SK-N-SH (cell line): ENCODE results near the gene NEDD8. TPM values are rescaled to one million over a fixed set of nuclear protein-coding genes. Genes with fewer than 3 reads are reported as not detected.

Experiments
- CTCF ChIA-PET: fragments of 300-600, 350-600 bp; formaldehyde crosslinking; extraction: SDS; loops from one replicate; lab custom pipeline; 2021; lab: Yijun Ruan, JAX
- POLR2A ChIA-PET: fragments of 350-600 bp; sonication (Branson Sonifier 250); formaldehyde crosslinking; extraction: SDS; loops from one replicate; lab custom pipeline; 2020; ENCODE audit warnings: antibody characterized with exemption, inconsistent platforms; lab: Yijun Ruan, JAX
- DNase-seq: peaks from one replicate; pipeline ENCODE4 v3.0.0; 2012
- H2AFZ ChIP-seq: fragments of 200-600 bp; sonication (generic); 2 replicates; pipeline ENCODE4 v1.8.1; 2016; ENCODE audit warnings: antibody characterized with exemption, mild to moderate bottlenecking, low read depth
- H3F3A ChIP-seq: fragments of 200-600 bp; sonication (generic); replicated peaks from 2 replicates; pipeline ENCODE3; 2016; ENCODE audit warnings: antibody characterized with exemption, mild to moderate bottlenecking; ENCODE audit not compliant: insufficient read depth
- H3K27ac ChIP-seq, 2 experiments: fragments of 200-500 bp in 1 of 2; fragments of 200-600 bp in 1 of 2; sonication (Bioruptor generic) in 1 of 2; sonication (generic), shearing (Covaris generic) in 1 of 2; 2 replicates each; pipeline versions ENCODE4 v1.5.1 to v1.6.1; 2014 to 2016; ENCODE audit warnings: low read depth in 2 of 2, inconsistent platforms in 1 of 2, low read length in 1 of 2, mild to moderate bottlenecking in 1 of 2, mixed read lengths in 1 of 2
- H3K27me3 ChIP-seq: fragments of 200-600 bp; sonication (generic), shearing (Covaris generic); 2 replicates; pipeline ENCODE4 v1.6.1; 2016; ENCODE audit warnings: mixed run types; ENCODE audit not compliant: insufficient read depth
- H3K36me3 ChIP-seq, 2 experiments: fragments of 200-500 bp in 1 of 2; fragments of 200-600 bp in 1 of 2; sonication (Bioruptor generic) in 1 of 2; sonication (generic) in 1 of 2; replicated peaks in 1 of 2; 2 replicates each; pipeline versions ENCODE3 to v1.5.1; 2014 to 2016; ENCODE audit warnings: low read length in 1 of 2, mild to moderate bottlenecking in 1 of 2; ENCODE audit not compliant: insufficient read depth in 2 of 2, control insufficient read depth in 1 of 2
- H3K4me1 ChIP-seq, 2 experiments: fragments of 200-500 bp in 1 of 2; fragments of 200-600 bp in 1 of 2; sonication (Bioruptor generic) in 1 of 2; sonication (generic), shearing (Covaris generic) in 1 of 2; 2 replicates each; pipeline versions ENCODE4 v1.5.1 to v1.6.1; 2014 to 2016; ENCODE audit warnings: low read depth in 1 of 2, low read length in 1 of 2, mixed run types in 1 of 2; ENCODE audit not compliant: insufficient read depth in 2 of 2, control insufficient read depth in 1 of 2
- H3K4me2 ChIP-seq: fragments of 200-600 bp; sonication (generic), shearing (Covaris generic); 2 replicates; pipeline ENCODE4 v1.6.1; 2017; ENCODE audit warnings: mixed run types
- H3K4me3 ChIP-seq, 2 experiments: fragments of 200-500 bp in 1 of 2; fragments of 200-600 bp in 1 of 2; sonication (Bioruptor generic) in 1 of 2; sonication (generic), shearing (Covaris generic) in 1 of 2; 2 replicates each; pipeline versions ENCODE4 v1.5.1 to v1.8.1; 2014 to 2016; ENCODE audit warnings: low read depth in 2 of 2, inconsistent platforms in 1 of 2, low read length in 1 of 2, mild to moderate bottlenecking in 1 of 2, mixed read lengths in 1 of 2, moderate library complexity in 1 of 2
- H3K79me2 ChIP-seq: fragments of 200-600 bp; sonication (generic); 2 replicates; pipeline ENCODE4 v1.8.1; 2017; ENCODE audit warnings: mild to moderate bottlenecking; ENCODE audit not compliant: insufficient read depth
- H3K9ac ChIP-seq: fragments of 200-600 bp; sonication (generic); 2 replicates; pipeline ENCODE4 v1.6.1; 2017; ENCODE audit warnings: mixed run types
- H3K9me2 ChIP-seq: fragments of 200-600 bp; sonication (generic); 2 replicates; pipeline ENCODE4 v1.6.1; 2017; ENCODE audit warnings: mixed run types
- H3K9me3 ChIP-seq: fragments of 200-600 bp; sonication (generic); 2 replicates; pipeline ENCODE4 v1.6.1; 2017; ENCODE audit warnings: mixed run types, mild to moderate bottlenecking, moderate library complexity
- H4K20me1 ChIP-seq: fragments of 200-600 bp; sonication (generic); 2 replicates; pipeline ENCODE4 v1.6.1; 2017; ENCODE audit warnings: mild to moderate bottlenecking, mixed run types; ENCODE audit not compliant: insufficient read depth
- CHD2 ChIP-seq: fragments of 150-350 bp; IDR thresholded peaks from 2 replicates; pipeline ENCODE4 v1.6.1; 2018; ENCODE audit warnings: low read length; ENCODE audit not compliant: partially characterized antibody
- EP300 ChIP-seq, 2 experiments: IDR thresholded peaks; 2 replicates each; pipeline versions ENCODE4 v1.4.0 to v1.6.1; 2012; ENCODE audit warnings: borderline replicate concordance in 1 of 2, low read depth in 1 of 2, low read length in 1 of 2
- EZH2phosphoT487 ChIP-seq: fragments of 200-600 bp; sonication (generic); IDR thresholded peaks from 2 replicates; pipeline ENCODE4 v1.6.1; 2017; ENCODE audit warnings: low read depth, mixed run types, mild to moderate bottlenecking, antibody characterized with exemption, moderate library complexity, borderline replicate concordance
- GABPA ChIP-seq: IDR thresholded peaks from 2 replicates; pipeline ENCODE4 v1.4.0; 2012; ENCODE audit warnings: low read depth, mild to moderate bottlenecking
- GATA2 ChIP-seq: sonication (generic); formaldehyde crosslinking; IDR thresholded peaks from 2 replicates; pipeline ENCODE4 v1.5.0; 2020; ENCODE audit warnings: mild to moderate bottlenecking, missing genetic modification reagents
- MXI1 ChIP-seq: IDR thresholded peaks from 2 replicates; pipeline ENCODE4 v1.6.1; 2012; ENCODE audit warnings: mild to moderate bottlenecking, low read depth, low read length, improper control_type of control experiment
- NFIC ChIP-seq: IDR thresholded peaks from 2 replicates; pipeline ENCODE4 v1.4.0; 2012; ENCODE audit warnings: borderline replicate concordance
- NRF1 ChIP-seq: IDR thresholded peaks from 2 replicates; pipeline ENCODE4 v1.6.1; 2012; ENCODE audit warnings: low read depth, mild to moderate bottlenecking, low read length
- RAD21 ChIP-seq: IDR thresholded peaks from 2 replicates; pipeline ENCODE4 v1.6.1; 2012; ENCODE audit warnings: mild to moderate bottlenecking, low read length
- RFX5 ChIP-seq: IDR thresholded peaks from 2 replicates; pipeline ENCODE4 v1.6.1; 2012; ENCODE audit warnings: mild to moderate bottlenecking, improper control_type of control experiment, low read length
- SMC3 ChIP-seq: IDR thresholded peaks from 2 replicates; pipeline ENCODE4 v1.6.1; 2012; ENCODE audit warnings: low read depth, low read length, improper control_type of control experiment
- TCF12 ChIP-seq: IDR thresholded peaks from 2 replicates; pipeline ENCODE4 v1.4.0; 2012
- TEAD4 ChIP-seq: IDR thresholded peaks from 2 replicates; pipeline ENCODE4 v1.4.0; 2012; ENCODE audit warnings: mild to moderate bottlenecking, borderline replicate concordance; ENCODE audit not compliant: insufficient read depth
- WGBS: methylation state at CpG from one replicate; pipeline ENCODE4 v1.1.6; 2017; ENCODE audit warnings: low lambda C conversion rate; 5-methylcytosine and 5-hydroxymethylcytosine counted together
- polyA plus RNA-seq, 3 experiments: library from polyadenylated mRNA; depleted of rRNA; stranded (reverse); fragments of >200 nt; gene quantifications; 2 replicates each; pipeline ENCODE4 v1.2.3, GENCODE V29; 2012
- TF ChIP-seq, protein P1 (sequence below): fragments of 150-350 bp; IDR thresholded peaks from 2 replicates; pipeline ENCODE4 v1.6.1; 2017; ENCODE audit warnings: antibody characterized with exemption, low read length, low read depth, borderline replicate concordance
- TF ChIP-seq, protein P2 (sequence below): fragments of 150-350 bp; IDR thresholded peaks from 2 replicates; pipeline ENCODE4 v1.6.1; 2016; ENCODE audit warnings: mild to moderate bottlenecking, low read depth, low read length
- TF ChIP-seq, protein P3 (sequence below): fragments of 200-600 bp; sonication (generic); IDR thresholded peaks from 2 replicates; pipeline ENCODE4 v1.6.1; 2017; ENCODE audit warnings: antibody characterized with exemption, mild to moderate bottlenecking, moderate library complexity

NEDD8 gene
- polyA plus RNA-seq, 1 of the 3 experiments (the other 2 are of a cell fraction) = 534 TPM

GRCh38 chr14:24280797-24281460 is 48.8 kb upstream of the NEDD8 start:
- no peaks in the 10 kb centered on the region for H3K79me2 ChIP-seq
- H3K36me3 ChIP-seq = no peaks in the 10 kb centered on the region
- H3K9ac ChIP-seq = no peak overlapping the region
- H3K27me3 ChIP-seq = no peaks in the 10 kb centered on the region
- WGBS = 83% methylated on average over 6 of the region's 6 CpGs
- no peaks in the 10 kb centered on the region for H3K9me3 ChIP-seq
- peaks cover 0 to 10% of the 10 kb centered on the region in 2 experiments; a peak in 1 of 4 replicates for H3K4me1 ChIP-seq
- H3K9me2 ChIP-seq = no peaks in the 10 kb centered on the region
- H3K4me3 ChIP-seq = no peak overlapping the region
- H3K4me2 ChIP-seq = no peak overlapping the region
- POLR2A ChIA-PET = interaction anchor here (1.5 kb wide), 1 partner anchor 10 kb away, joined by 3 read pairs; the partner anchor contains the start of gene RABGGTA
- H3F3A ChIP-seq = no peaks in the 10 kb centered on the region
- no peak for TF ChIP-seq TCF12
- TF ChIP-seq, protein P1, sequence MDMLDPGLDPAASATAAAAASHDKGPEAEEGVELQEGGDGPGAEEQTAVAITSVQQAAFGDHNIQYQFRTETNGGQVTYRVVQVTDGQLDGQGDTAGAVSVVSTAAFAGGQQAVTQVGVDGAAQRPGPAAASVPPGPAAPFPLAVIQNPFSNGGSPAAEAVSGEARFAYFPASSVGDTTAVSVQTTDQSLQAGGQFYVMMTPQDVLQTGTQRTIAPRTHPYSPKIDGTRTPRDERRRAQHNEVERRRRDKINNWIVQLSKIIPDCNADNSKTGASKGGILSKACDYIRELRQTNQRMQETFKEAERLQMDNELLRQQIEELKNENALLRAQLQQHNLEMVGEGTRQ = no peak
- no peak for TF ChIP-seq MXI1
- no peak for TF ChIP-seq EZH2phosphoT487
- TF ChIP-seq GABPA = no peak
- no peak for TF ChIP-seq GATA2 (CRISPR knock-in tag)
- no peak for TF ChIP-seq CHD2
- TF ChIP-seq, protein P2, sequence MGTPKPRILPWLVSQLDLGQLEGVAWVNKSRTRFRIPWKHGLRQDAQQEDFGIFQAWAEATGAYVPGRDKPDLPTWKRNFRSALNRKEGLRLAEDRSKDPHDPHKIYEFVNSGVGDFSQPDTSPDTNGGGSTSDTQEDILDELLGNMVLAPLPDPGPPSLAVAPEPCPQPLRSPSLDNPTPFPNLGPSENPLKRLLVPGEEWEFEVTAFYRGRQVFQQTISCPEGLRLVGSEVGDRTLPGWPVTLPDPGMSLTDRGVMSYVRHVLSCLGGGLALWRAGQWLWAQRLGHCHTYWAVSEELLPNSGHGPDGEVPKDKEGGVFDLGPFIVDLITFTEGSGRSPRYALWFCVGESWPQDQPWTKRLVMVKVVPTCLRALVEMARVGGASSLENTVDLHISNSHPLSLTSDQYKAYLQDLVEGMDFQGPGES = no peak
- no peak for TF ChIP-seq EP300 (IDR thresholded peaks at IDR 0.05; ENCODE audit: borderline replicate concordance in 1 of 2, low read depth in 1 of 2, low read length in 1 of 2)
- no peak for TF ChIP-seq NFIC
- no peak for TF ChIP-seq TEAD4
- TF ChIP-seq, all 33 proteins: peak for 0
- no peak overlapping the region for H3K27ac ChIP-seq
- DNase-seq = no peak
- no peak overlapping the region for H2AFZ ChIP-seq
- no peaks in the 10 kb centered on the region for H4K20me1 ChIP-seq
- CTCF ChIA-PET = interaction anchor here (1.3 to 8.9 kb wide), 8 partner anchors 9 to 38 kb away, joined by 5 to 87 read pairs (median 10); partner anchors contain the start of genes CIDEB, DHRS1, NOP9 and RABGGTA

DNA sequence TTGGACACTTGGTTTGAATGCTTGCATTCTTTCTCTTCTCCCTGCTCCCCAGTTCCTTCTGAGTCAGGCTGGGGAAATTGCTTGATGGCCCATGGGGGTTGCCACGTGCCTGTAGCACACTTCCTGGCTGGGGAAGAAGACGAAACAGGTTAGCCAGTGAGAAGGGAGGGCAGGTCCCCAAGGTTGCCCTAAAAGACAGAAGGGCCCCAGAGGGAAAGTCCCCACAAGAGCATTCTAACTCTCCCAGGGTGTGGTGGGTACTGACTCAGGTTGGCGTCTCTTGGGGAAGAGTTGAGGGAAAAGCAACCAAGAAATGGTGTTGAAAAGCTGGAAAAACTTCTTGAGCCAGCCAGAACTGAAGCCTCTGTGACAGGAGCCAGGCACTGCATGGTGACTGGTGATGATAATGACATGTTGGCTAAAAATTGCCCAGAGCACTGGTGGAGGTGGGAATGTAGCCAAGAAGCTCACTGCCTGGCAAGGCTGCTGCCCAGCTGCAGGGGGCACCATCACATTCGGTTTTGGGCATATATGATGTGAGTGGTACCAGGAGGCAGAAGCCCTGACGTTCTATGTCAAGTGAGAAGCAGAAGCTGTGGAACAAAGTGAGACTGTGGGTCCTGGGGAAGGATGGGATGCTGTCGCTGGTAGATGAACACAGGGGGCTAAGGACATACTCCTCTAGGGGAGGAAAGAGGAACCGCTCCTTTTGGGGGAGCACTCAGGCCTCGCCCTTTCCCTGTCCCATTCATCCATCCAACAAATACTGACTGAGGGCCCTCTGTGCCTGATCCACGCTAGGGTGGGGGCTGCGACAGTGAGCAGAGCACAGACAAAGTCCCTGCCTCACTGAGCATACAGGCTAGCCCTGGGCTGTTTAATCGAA is 47.4 kb upstream of the NEDD8 start:
- Histone ChIP-seq H3K9me3 (no peaks in the 10 kb centered on the region), H3K36me3 (no peaks in the 10 kb centered on the region), H3K4me1 (peaks cover 0 to 10% of the 10 kb centered on the region in 2 experiments; a peak in 1 of 4 replicates), H3K27ac (no peak overlapping the region), H3K79me2 (no peaks in the 10 kb centered on the region), H2AFZ (no peak overlapping the region), H3K4me2 (no peak overlapping the region), H3K27me3 (no peaks in the 10 kb centered on the region), H3K9ac (no peak overlapping the region), H3K4me3 (no peak overlapping the region), H3K9me2 (no peaks in the 10 kb centered on the region), H3F3A (no peaks in the 10 kb centered on the region), H4K20me1 (no peaks in the 10 kb centered on the region)
- ChIA-PET CTCF (interaction anchor here (0.7 to 8.9 kb wide), 16 partner anchors 9 to 157 kb away, joined by 3 to 87 read pairs (median 5); partner anchors contain the start of genes CIDEB, DHRS1, NOP9 and TINF2), POLR2A (interaction anchor here (0.8 to 1.5 kb wide), 2 partner anchors 8 to 37 kb away, joined by 3 read pairs; partner anchors contain the start of genes RABGGTA and TINF2)
- WGBS = 59% methylated on average over 11 of the region's 11 CpGs
- peak; percentile 67 for DNase-seq
- peak; percentile 36; the same call in 1 of the 2 replicates for TF ChIP-seq SMC3
- TF ChIP-seq, protein P3, sequence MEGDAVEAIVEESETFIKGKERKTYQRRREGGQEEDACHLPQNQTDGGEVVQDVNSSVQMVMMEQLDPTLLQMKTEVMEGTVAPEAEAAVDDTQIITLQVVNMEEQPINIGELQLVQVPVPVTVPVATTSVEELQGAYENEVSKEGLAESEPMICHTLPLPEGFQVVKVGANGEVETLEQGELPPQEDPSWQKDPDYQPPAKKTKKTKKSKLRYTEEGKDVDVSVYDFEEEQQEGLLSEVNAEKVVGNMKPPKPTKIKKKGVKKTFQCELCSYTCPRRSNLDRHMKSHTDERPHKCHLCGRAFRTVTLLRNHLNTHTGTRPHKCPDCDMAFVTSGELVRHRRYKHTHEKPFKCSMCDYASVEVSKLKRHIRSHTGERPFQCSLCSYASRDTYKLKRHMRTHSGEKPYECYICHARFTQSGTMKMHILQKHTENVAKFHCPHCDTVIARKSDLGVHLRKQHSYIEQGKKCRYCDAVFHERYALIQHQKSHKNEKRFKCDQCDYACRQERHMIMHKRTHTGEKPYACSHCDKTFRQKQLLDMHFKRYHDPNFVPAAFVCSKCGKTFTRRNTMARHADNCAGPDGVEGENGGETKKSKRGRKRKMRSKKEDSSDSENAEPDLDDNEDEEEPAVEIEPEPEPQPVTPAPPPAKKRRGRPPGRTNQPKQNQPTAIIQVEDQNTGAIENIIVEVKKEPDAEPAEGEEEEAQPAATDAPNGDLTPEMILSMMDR = peak; percentile 47
- peak; percentile 60 for TF ChIP-seq RAD21
- TF ChIP-seq RFX5 = peak; percentile 94
- TF ChIP-seq NFIC = peak; percentile 40; the same call in 1 of the 2 replicates
- peak; percentile 55; the same call in 1 of the 2 replicates for TF ChIP-seq MXI1
- no peak for TF ChIP-seq NRF1
- TF ChIP-seq EP300 (IDR thresholded peaks at IDR 0.05; ENCODE audit: borderline replicate concordance in 1 of 2, low read depth in 1 of 2, low read length in 1 of 2) = no peak; a peak in 1 of 4 replicates
